K562 (cell line): ENCODE data around the gene SUN5. TPM values are rescaled to one million over a fixed set of nuclear protein-coding genes. Genes with fewer than 3 reads are reported as not detected.
A peak's percentile ranks its signal among the peaks of the same experiment; 100 is the strongest.

ENCODE experiments used
- ATAC-seq: fragments of 200-7000 bp; cut with Tn5 transposase; 3 replicates; pipeline ENCODE4 v1.9.1; 2020; ENCODE audit warnings: moderate library complexity
- BruUV-seq: library from RNA; stranded (reverse); fragments of 400-500 nt; replicated peaks from 2 replicates; lab custom pipeline; 2021; lab: Mats Ljungman, UMichigan
- CTCF ChIA-PET: fragments of 300-600 bp; formaldehyde crosslinking; extraction: SDS; loops from one replicate; lab custom pipeline; 2021; ENCODE audit warnings: low intra/inter-chr PET ratio; lab: Yijun Ruan, JAX
- POLR2A ChIA-PET: fragments of 300-600, 350-650 bp; sonication (Branson Sonifier 250); formaldehyde crosslinking; extraction: SDS; loops from one replicate; lab custom pipeline; 2021; ENCODE audit warnings: antibody characterized with exemption, inconsistent platforms; lab: Yijun Ruan, JAX
- DNase-seq, 4 experiments: peaks; one replicate each; pipeline versions ENCODE4 v3.0.0 to v3.0.0-alpha.2; 2011 to 2018; ENCODE audit warnings: low spot score in 3 of 4, mixed read lengths in 3 of 4; ENCODE audit errors: extremely low read depth in 1 of 4
- FAIRE-seq: peaks from 2 replicates; lab custom pipeline; 2011; peaks lifted over from hg19 to GRCh38; lab: Jason Lieb, UNC
- H2AFZ ChIP-seq: 2 replicates; pipeline ENCODE4 v1.6.0; 2011; ENCODE audit warnings: low read depth, low read length, control low read depth, inconsistent platforms
- H3K27ac ChIP-seq: fragments of 200-600 bp; 3 replicates; pipeline ENCODE4 v1.8.0; 2011; ENCODE audit warnings: low read depth, mild to moderate bottlenecking, control low read depth, inconsistent platforms, low read length, moderate library complexity, mixed read lengths; ENCODE audit errors: extremely low read depth
- H3K27me3 ChIP-seq, 2 experiments: fragments of 300-600 bp in 1 of 2; 2 replicates in 1 of 2; 3 replicates in 1 of 2; pipeline versions ENCODE4 v1.6.0 to v1.8.0; 2011; ENCODE audit warnings: inconsistent platforms in 2 of 2, low read length in 2 of 2, mild to moderate bottlenecking in 1 of 2, mixed read lengths in 1 of 2, moderate library complexity in 1 of 2; ENCODE audit not compliant: control insufficient read depth in 2 of 2, insufficient read depth in 2 of 2
- H3K36me3 ChIP-seq: fragments of 300-600 bp; 3 replicates; pipeline ENCODE4 v1.8.0; 2011; ENCODE audit warnings: mild to moderate bottlenecking, low read length, inconsistent platforms; ENCODE audit not compliant: control insufficient read depth, insufficient read depth
- H3K4me1 ChIP-seq, 2 experiments: fragments of 200-600 bp in 1 of 2; replicated peaks in 1 of 2; 2 replicates in 1 of 2; 3 replicates in 1 of 2; pipeline versions ENCODE4 v1.5.1 to v1.8.0; 2011; ENCODE audit warnings: inconsistent platforms in 2 of 2, low read length in 2 of 2, mild to moderate bottlenecking in 1 of 2, mixed read lengths in 1 of 2, moderate library complexity in 1 of 2; ENCODE audit not compliant: control insufficient read depth in 2 of 2, insufficient read depth in 2 of 2
- H3K4me2 ChIP-seq: 2 replicates; pipeline ENCODE4 v1.6.1; 2011; ENCODE audit warnings: low read length, control low read depth, inconsistent platforms, mixed read lengths; ENCODE audit not compliant: insufficient read depth
- H3K4me3 ChIP-seq: fragments of 200-600 bp; sonication (generic), shearing (Covaris generic); 2 replicates; pipeline ENCODE4 v1.5.1; 2016; ENCODE audit warnings: control low read depth, inconsistent platforms
- H3K79me2 ChIP-seq: fragments of 200-600 bp; 3 replicates; pipeline ENCODE4 v1.8.0; 2011; ENCODE audit warnings: low read length, inconsistent platforms; ENCODE audit not compliant: control insufficient read depth, insufficient read depth
- H3K9ac ChIP-seq, 2 experiments: 2 replicates each; pipeline versions ENCODE4 v1.6.0 to v1.6.1; 2011; ENCODE audit warnings: low read depth in 2 of 2, low read length in 2 of 2, control low read depth in 1 of 2, inconsistent platforms in 1 of 2, mild to moderate bottlenecking in 1 of 2, mixed read lengths in 1 of 2; ENCODE audit not compliant: insufficient read depth in 1 of 2
- H3K9me1 ChIP-seq: one replicate; pipeline ENCODE4 v1.6.0; 2011; ENCODE audit warnings: inconsistent platforms, mild to moderate bottlenecking, low read length, moderate library complexity; ENCODE audit not compliant: control insufficient read depth, insufficient read depth
- H3K9me3 ChIP-seq: replicated peaks from 2 replicates; pipeline ENCODE4 v1.5.1; 2011; ENCODE audit warnings: low read depth, low read length, inconsistent platforms; ENCODE audit not compliant: control insufficient read depth, insufficient read depth
- H4K20me1 ChIP-seq: replicated peaks from 2 replicates; pipeline ENCODE4 v1.6.1; 2011; ENCODE audit warnings: low read length, inconsistent platforms, mixed read lengths; ENCODE audit not compliant: control insufficient read depth, insufficient read depth
- BRF2 ChIP-seq: IDR thresholded peaks from 3 replicates; pipeline ENCODE4 v1.6.1; 2011; ENCODE audit warnings: borderline replicate concordance, mild to moderate bottlenecking; ENCODE audit not compliant: insufficient read length, insufficient read depth
- HDAC3 ChIP-seq: fragments of 450-650 bp; IDR thresholded peaks from 2 replicates; pipeline ENCODE4 v1.6.1; 2018; ENCODE audit warnings: borderline replicate concordance, mild to moderate bottlenecking, moderate library complexity; ENCODE audit not compliant: partially characterized antibody
- KDM5B ChIP-seq: fragments of 200-600 bp; sonication (generic); IDR thresholded peaks from 2 replicates; pipeline ENCODE4 v1.6.1; 2012; ENCODE audit warnings: low read depth, mild to moderate bottlenecking, moderate library complexity, low read length, control low read depth, inconsistent platforms; ENCODE audit not compliant: insufficient replicate concordance
- L3MBTL2 ChIP-seq: fragments of 450-650 bp; IDR thresholded peaks from 2 replicates; pipeline ENCODE4 v1.6.1; 2016; ENCODE audit warnings: mild to moderate bottlenecking, moderate library complexity
- PML ChIP-seq: IDR thresholded peaks from 2 replicates; pipeline ENCODE4 v1.6.1; 2012; ENCODE audit warnings: low read length, inconsistent platforms
- PURB ChIP-seq: sonication (generic); formaldehyde crosslinking; IDR thresholded peaks from 2 replicates; pipeline ENCODE4 v1.9.0; 2021; ENCODE audit warnings: low read depth, mild to moderate bottlenecking, missing genetic modification reagents
- RAD21 ChIP-seq, 2 experiments: fragments of 250-450 bp in 1 of 2; fragments of 450-650 bp in 1 of 2; sonication (Bioruptor Pico) in 1 of 2; formaldehyde crosslinking in 1 of 2; IDR thresholded peaks in 1 of 2; conservative IDR thresholded peaks in 1 of 2; 2 replicates each; pipeline versions ENCODE4 v1.4.0 to v1.8.0; 2020 to 2022; ENCODE audit warnings: mild to moderate bottlenecking in 2 of 2, moderate library complexity in 1 of 2
- RB1 ChIP-seq: fragments of 450-650 bp; IDR thresholded peaks from 2 replicates; pipeline ENCODE4 v1.6.1; 2017; ENCODE audit warnings: low read depth, mild to moderate bottlenecking
- RFX5 ChIP-seq: IDR thresholded peaks from 2 replicates; pipeline ENCODE4 v1.6.1; 2011; ENCODE audit warnings: low read depth, mild to moderate bottlenecking, improper control_type of control experiment, low read length
- SREBF1 ChIP-seq: fragments of 150-350 bp; IDR thresholded peaks from 2 replicates; pipeline ENCODE4 v1.6.1; 2014; ENCODE audit warnings: antibody characterized with exemption, low read depth, low read length, borderline replicate concordance
- ZC3H4 ChIP-seq: sonication (generic); formaldehyde crosslinking; IDR thresholded peaks from 2 replicates; pipeline ENCODE4 v1.9.0; 2021; ENCODE audit warnings: missing genetic modification reagents, borderline replicate concordance
- ZNF24 ChIP-seq: fragments of 450-650 bp; IDR thresholded peaks from 2 replicates; pipeline ENCODE4 v1.6.1; 2016
- WGBS: fragments of 100-300 bp; shearing (Covaris generic); methylation state at CpG from one replicate; pipeline ENCODE4 v1.1.6; 2016; ENCODE audit warnings: low coverage, mixed read lengths; ENCODE audit not compliant: insufficient coverage; ENCODE audit errors: missing lambda C conversion rate; 5-methylcytosine and 5-hydroxymethylcytosine counted together
- in situ Hi-C: fragments of 300-500 bp; cut with MboI; formaldehyde crosslinking; loops from 4 replicates; pipeline ENCODE4 v1.15.0; 2018; ENCODE audit warnings: inconsistent platforms, mixed read lengths
- intact Hi-C: fragments of 100-400 bp; cut with micrococcal nuclease; formaldehyde crosslinking; loops from 2 replicates; pipeline ENCODE4 v1.14.2; 2022
- polyA plus RNA-seq, 8 experiments: library from polyadenylated mRNA; depleted of rRNA in 4 of 8; stranded (reverse) in 5 of 8; unstranded in 3 of 8; fragments of >200 nt; fragmentation: Nextera tagmentation in 2 of 8; fragmentation: Illumina TruSeq in 1 of 8; extraction: Ambion mirVana in 2 of 8; extraction: Trizol in 1 of 8; gene quantifications; 2 replicates each; pipeline versions ENCODE4 v1.2.1 to v1.2.3, GENCODE V29; 2011 to 2014; ENCODE audit warnings: inconsistent platforms in 1 of 8, missing spikeins in 1 of 8
- total RNA-seq, 7 experiments: library from RNA; depleted of rRNA in 6 of 7; stranded (reverse); fragments of >200 nt in 6 of 7; fragmentation: Illumina TruSeq in 2 of 7; extraction: Trizol in 2 of 7; gene quantifications; 2 replicates each; pipeline versions ENCODE4 v1.2.1 to v1.2.3, GENCODE V29; 2011 to 2021; ENCODE audit warnings: low replicate concordance in 1 of 7
- TF ChIP-seq, protein P1 (sequence below): conservative IDR thresholded peaks from 2 replicates; pipeline ENCODE4 v1.6.1; 2011; ENCODE audit warnings: low read depth, mild to moderate bottlenecking, low read length; ENCODE audit not compliant: control insufficient read depth

The SUN5 gene
- total and polyA plus RNA-seq, 9 of the 15 experiments (the other 6 are each of a cell fraction or from before 2014, with no cell fraction given), result not detected

DNA sequence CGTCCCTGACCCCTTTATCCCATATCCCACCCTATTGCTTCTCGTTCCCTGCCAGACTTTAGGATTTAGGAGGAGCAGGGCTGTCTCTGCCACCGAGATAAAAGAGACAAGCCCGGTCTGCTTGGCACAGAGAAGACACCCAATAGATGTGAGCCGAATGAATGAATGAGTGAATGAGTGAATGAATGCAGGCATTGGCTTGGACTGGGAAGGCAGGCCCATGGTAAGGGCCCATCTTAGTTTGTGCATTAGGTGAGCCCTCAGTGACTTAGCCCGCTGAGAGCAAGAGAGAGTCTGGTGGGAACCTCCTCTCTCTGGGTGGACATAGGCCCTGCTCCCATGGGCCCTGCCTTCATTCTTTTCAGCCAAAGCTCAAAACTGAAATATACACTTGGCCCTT, 26.3 kb upstream of the SUN5 start:
- Histone ChIP-seq H3K27me3 (peaks cover 0 to 22% of the 10 kb centered on the region in 2 experiments; a peak in 2 of 5 replicates), H2AFZ (no peak overlapping the region), H3K9ac (no peak overlapping the region), H3K4me1 (peaks cover 0 to 3% of the 10 kb centered on the region in 2 experiments; a peak in 1 of 5 replicates), H3K9me3 (no peaks in the 10 kb centered on the region), H3K27ac (no peak overlapping the region), H4K20me1 (no peaks in the 10 kb centered on the region), H3K4me3 (no peak overlapping the region), H3K4me2 (no peak overlapping the region), H3K9me1 (no peaks in the 10 kb centered on the region), H3K79me2 (no peaks in the 10 kb centered on the region), H3K36me3 (no peaks in the 10 kb centered on the region)
- no peak for DNase-seq
- no peak for ATAC-seq
- no peak for FAIRE-seq
- 2% methylated on average over 6 of the region's 6 CpGs for WGBS
- no TSS peak for BruUV-seq
- ChIA-PET POLR2A (interaction anchor here (0.6 kb wide), 1 partner anchor 11 kb away, joined by 5 read pairs; no protein-coding TSS in a partner anchor), CTCF (no interaction called here)
- TF ChIP-seq BRF2 (no peak), PML (no peak), ZNF24 (peak; percentile 86)
- intact Hi-C loops, result no loop called here
- in situ Hi-C loops, result no loop called here

- BruUV-seq, result no TSS peak
- FAIRE-seq, result no peak
Measured at GRCh38 chr20:33030076-33030475, 25.8 kb upstream of the SUN5 start.

More at GRCh38 chr20:33030076-33030475, 25.8 kb upstream of the SUN5 start:
- no peak overlapping the region for H3K4me2 ChIP-seq
- no peak overlapping the region for H3K9ac ChIP-seq
- intact Hi-C loops, result no loop called here
- DNase-seq (no peak), ATAC-seq (no peak)
- H3K9me1 ChIP-seq, result no peaks in the 10 kb centered on the region
- no peaks in the 10 kb centered on the region for H3K79me2 ChIP-seq
- ChIA-PET POLR2A (interaction anchor here (0.6 kb wide), 1 partner anchor 10 kb away, joined by 5 read pairs; no protein-coding TSS in a partner anchor), CTCF (no interaction called here)
- no peaks in the 10 kb centered on the region for H3K36me3 ChIP-seq
- no peak overlapping the region for H2AFZ ChIP-seq
- H3K4me3 ChIP-seq, result no peak overlapping the region
- peaks cover 0 to 17% of the 10 kb centered on the region in 2 experiments; a peak in 2 of 5 replicates for H3K27me3 ChIP-seq
- no peaks in the 10 kb centered on the region for H4K20me1 ChIP-seq
- 2% methylated on average over 9 of the region's 9 CpGs for WGBS
- TF ChIP-seq PURB (no peak), HDAC3 (no peak), RAD21 (CRISPR knock-in tag; conservative IDR thresholded peaks at IDR 0.05 in 1 of 2, IDR thresholded peaks at IDR 0.05 in 1 of 2) (no peak), RB1 (no peak), SREBF1 (no peak), ZC3H4 (CRISPR knock-in tag) (no peak), RFX5 (no peak), KDM5B (no peak), L3MBTL2 (no peak)
- TF ChIP-seq, protein P1, sequence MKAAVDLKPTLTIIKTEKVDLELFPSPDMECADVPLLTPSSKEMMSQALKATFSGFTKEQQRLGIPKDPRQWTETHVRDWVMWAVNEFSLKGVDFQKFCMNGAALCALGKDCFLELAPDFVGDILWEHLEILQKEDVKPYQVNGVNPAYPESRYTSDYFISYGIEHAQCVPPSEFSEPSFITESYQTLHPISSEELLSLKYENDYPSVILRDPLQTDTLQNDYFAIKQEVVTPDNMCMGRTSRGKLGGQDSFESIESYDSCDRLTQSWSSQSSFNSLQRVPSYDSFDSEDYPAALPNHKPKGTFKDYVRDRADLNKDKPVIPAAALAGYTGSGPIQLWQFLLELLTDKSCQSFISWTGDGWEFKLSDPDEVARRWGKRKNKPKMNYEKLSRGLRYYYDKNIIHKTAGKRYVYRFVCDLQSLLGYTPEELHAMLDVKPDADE, result no peak
- no peak overlapping the region for H3K27ac ChIP-seq
- peaks cover 0 to 3% of the 10 kb centered on the region in 2 experiments; a peak in 1 of 5 replicates for H3K4me1 ChIP-seq
- in situ Hi-C loops, result no loop called here
- no peaks in the 10 kb centered on the region for H3K9me3 ChIP-seq
